ENCODE measurements around the gene BBS2.

DNA sequence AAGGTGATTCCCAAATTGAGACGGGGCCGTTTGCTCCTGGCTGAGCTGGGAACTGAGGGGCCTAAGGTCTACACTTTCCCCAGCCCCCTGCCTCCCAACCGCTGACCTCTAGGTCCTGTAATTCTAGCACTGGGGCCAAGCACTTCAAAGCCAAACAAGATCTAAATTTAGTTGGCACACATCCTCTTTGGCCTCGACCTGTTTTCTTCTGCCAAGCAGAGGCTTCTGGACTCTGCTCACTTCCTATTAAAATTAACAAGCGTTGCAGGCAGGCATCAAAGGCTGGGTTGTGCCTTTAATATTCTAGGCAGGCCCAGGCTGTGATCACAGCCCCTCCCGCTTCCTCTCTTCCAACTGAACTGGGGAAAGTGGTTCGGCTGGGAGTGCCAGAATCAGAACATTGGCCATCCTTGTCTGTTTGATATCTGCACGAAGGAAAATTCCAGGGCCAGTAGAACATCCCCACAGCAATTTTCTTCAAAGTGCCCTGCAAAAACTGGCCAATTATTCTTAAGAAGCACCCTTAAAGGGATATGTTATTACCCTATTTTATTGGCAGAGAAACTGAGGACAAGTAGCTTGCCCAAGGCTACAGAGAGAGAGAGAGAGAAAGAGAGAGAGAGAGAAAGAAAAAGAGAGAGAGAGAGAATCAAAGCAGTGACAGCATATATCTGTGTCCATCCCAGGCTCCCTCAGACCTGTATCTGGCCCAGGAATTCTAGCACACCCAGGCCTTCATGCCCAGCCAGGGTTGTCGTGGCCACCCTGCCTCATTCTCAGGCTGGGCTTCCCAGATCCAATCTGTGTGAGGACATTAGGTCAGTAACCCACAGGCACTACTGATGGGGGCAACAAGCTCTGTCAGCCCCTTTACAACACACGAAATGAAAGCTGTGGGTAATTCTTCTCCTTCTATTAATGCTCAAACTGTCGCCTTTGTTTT, 32.2 kb upstream of the BBS2 start:
- TF ChIP-seq, protein P1, sequence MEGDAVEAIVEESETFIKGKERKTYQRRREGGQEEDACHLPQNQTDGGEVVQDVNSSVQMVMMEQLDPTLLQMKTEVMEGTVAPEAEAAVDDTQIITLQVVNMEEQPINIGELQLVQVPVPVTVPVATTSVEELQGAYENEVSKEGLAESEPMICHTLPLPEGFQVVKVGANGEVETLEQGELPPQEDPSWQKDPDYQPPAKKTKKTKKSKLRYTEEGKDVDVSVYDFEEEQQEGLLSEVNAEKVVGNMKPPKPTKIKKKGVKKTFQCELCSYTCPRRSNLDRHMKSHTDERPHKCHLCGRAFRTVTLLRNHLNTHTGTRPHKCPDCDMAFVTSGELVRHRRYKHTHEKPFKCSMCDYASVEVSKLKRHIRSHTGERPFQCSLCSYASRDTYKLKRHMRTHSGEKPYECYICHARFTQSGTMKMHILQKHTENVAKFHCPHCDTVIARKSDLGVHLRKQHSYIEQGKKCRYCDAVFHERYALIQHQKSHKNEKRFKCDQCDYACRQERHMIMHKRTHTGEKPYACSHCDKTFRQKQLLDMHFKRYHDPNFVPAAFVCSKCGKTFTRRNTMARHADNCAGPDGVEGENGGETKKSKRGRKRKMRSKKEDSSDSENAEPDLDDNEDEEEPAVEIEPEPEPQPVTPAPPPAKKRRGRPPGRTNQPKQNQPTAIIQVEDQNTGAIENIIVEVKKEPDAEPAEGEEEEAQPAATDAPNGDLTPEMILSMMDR (IDR thresholded peaks at IDR 0.05), result no peak
- TF ChIP-seq POLR2A (IDR thresholded peaks at IDR 0.05), result no peak
- TF ChIP-seq EP300 (IDR thresholded peaks at IDR 0.05; ENCODE audit: low read depth), result no peak

Data from transverse colon (tissue), 3 donors.